ENCODE results near the gene ABHD1.
A peak's percentile ranks its signal among the peaks of the same experiment; 100 is the strongest.

ABHD1 gene

DNA sequence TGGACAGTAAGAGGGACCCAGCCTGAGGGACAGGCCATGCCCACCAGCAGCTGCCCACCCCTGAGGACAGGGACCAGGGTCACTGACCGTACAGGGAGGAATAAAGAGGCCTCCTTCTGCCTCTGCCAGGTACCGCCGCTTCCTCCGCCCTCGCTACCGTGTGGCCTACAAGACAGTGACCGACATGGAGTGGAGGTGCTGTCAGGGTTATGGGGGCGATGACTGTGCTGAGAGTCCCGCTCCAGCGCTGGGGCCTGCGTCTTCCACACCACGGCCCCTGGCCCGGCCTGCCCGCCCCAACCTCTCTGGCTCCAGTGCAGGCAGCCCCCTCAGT, 43.0 kb upstream of the ABHD1 start:
- Histone ChIP-seq H3K79me2 (ENCODE audit: low read length) (no peaks in the 10 kb centered on the region), H3K27ac (ENCODE audit: low read length) (no peak overlapping the region), H3K27me3 (ENCODE audit: low read depth, low read length) (peaks cover 10% of the 10 kb centered on the region), H3K9me3 (ENCODE audit: insufficient read depth, low read length) (no peaks in the 10 kb centered on the region), H3K4me3 (ENCODE audit: low read length) (peak overlapping the region; percentile 75; the same call in 1 of the 2 replicates), H3K4me2 (ENCODE audit: low read length) (peak overlapping the region; percentile 92), H3K36me3 (replicated peaks; ENCODE audit: low read depth, low read length) (no peaks in the 10 kb centered on the region), H4K20me1 (ENCODE audit: insufficient read depth, low read length) (no peaks in the 10 kb centered on the region), H3K4me1 (ENCODE audit: low read length) (peaks cover 17% of the 10 kb centered on the region), H3K9ac (ENCODE audit: low read length) (no peak overlapping the region), H2AFZ (ENCODE audit: low read depth, low read length) (peak overlapping the region; percentile 73; the same call in 1 of the 2 replicates)
- TF ChIP-seq EZH2phosphoT487 (IDR thresholded peaks at IDR 0.05; ENCODE audit: low read depth), result no peak
- TF ChIP-seq, protein P1, sequence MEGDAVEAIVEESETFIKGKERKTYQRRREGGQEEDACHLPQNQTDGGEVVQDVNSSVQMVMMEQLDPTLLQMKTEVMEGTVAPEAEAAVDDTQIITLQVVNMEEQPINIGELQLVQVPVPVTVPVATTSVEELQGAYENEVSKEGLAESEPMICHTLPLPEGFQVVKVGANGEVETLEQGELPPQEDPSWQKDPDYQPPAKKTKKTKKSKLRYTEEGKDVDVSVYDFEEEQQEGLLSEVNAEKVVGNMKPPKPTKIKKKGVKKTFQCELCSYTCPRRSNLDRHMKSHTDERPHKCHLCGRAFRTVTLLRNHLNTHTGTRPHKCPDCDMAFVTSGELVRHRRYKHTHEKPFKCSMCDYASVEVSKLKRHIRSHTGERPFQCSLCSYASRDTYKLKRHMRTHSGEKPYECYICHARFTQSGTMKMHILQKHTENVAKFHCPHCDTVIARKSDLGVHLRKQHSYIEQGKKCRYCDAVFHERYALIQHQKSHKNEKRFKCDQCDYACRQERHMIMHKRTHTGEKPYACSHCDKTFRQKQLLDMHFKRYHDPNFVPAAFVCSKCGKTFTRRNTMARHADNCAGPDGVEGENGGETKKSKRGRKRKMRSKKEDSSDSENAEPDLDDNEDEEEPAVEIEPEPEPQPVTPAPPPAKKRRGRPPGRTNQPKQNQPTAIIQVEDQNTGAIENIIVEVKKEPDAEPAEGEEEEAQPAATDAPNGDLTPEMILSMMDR (IDR thresholded peaks at IDR 0.05; ENCODE audit: low read depth, low read length), result no peak

DNA sequence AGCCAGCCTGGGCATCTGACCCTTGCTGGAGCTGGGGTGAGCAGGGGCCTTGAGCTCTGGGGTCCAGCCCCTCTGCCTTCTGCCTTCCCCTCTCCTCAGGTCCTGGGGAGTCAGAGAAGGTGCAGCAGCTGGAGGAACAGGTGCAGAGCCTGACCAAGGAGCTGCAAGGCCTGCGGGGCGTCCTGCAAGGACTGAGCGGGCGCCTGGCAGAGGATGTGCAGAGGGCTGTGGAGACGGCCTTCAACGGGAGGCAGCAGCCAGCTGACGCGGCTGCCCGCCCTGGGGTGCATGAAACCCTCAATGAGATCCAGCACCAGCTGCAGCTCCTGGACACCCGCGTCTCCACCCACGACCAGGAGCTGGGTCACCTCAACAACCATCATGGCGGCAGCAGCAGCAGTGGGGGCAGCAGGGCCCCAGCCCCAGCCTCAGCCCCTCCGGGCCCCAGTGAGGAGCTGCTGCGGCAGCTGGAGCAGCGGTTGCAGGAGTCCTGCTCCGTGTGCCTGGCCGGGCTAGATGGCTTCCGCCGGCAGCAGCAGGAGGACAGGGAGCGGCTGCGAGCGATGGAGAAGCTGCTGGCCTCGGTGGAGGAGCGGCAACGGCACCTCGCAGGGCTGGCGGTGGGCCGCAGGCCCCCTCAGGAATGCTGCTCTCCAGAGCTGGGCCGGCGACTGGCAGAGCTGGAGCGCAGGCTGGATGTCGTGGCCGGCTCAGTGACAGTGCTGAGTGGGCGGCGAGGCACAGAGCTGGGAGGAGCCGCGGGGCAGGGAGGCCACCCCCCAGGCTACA, 41.4 kb upstream of the ABHD1 start:
- TF ChIP-seq EZH2phosphoT487 (IDR thresholded peaks at IDR 0.05; ENCODE audit: low read depth), result no peak
- TF ChIP-seq, protein P1 (IDR thresholded peaks at IDR 0.05; ENCODE audit: low read depth, low read length), result no peak
- no peaks in the 10 kb centered on the region for H3K9me3 ChIP-seq (ENCODE audit: insufficient read depth, low read length)
- H3K4me3 ChIP-seq (ENCODE audit: low read length), result peak overlapping the region; percentile 75
- H3K79me2 ChIP-seq (ENCODE audit: low read length), result no peaks in the 10 kb centered on the region
- H3K27ac ChIP-seq (ENCODE audit: low read length), result peak overlapping the region; percentile 63
- no peaks in the 10 kb centered on the region for H3K36me3 ChIP-seq (replicated peaks; ENCODE audit: low read depth, low read length)
- H3K9ac ChIP-seq (ENCODE audit: low read length), result 0 out of 2 replicates have a peak overlapping the region, but pooled peaks have one; percentile 68
- no peak overlapping the region for H2AFZ ChIP-seq (ENCODE audit: low read depth, low read length)
- H3K27me3 ChIP-seq (ENCODE audit: low read depth, low read length), result peaks cover 3% of the 10 kb centered on the region; the same call in 1 of the 2 replicates
- H3K4me1 ChIP-seq (ENCODE audit: low read length), result peaks cover 18% of the 10 kb centered on the region
- H4K20me1 ChIP-seq (ENCODE audit: insufficient read depth, low read length), result no peaks in the 10 kb centered on the region
- H3K4me2 ChIP-seq (ENCODE audit: low read length), result peak overlapping the region; percentile 92

DNA sequence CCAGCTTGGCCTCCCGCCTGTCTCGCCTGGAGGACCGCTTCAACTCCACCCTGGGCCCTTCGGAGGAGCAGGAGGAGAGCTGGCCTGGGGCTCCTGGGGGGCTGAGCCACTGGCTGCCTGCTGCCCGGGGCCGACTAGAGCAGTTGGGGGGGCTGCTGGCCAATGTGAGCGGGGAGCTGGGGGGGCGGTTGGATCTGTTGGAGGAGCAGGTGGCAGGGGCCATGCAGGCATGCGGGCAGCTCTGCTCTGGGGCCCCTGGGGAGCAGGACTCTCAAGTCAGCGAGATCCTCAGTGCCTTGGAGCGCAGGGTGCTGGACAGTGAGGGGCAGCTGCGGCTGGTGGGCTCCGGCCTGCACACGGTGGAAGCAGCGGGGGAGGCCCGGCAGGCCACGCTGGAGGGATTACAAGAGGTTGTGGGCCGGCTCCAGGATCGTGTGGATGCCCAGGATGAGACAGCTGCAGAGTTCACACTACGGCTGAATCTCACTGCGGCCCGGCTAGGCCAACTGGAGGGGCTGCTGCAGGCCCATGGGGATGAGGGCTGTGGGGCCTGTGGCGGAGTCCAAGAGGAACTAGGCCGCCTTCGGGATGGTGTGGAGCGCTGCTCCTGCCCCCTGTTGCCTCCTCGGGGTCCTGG, 40.7 kb upstream of the ABHD1 start:
- peaks cover 21% of the 10 kb centered on the region for H3K4me1 ChIP-seq (ENCODE audit: low read length)
- H3K27ac ChIP-seq (ENCODE audit: low read length), result no peak overlapping the region
- no peak overlapping the region for H3K4me2 ChIP-seq (ENCODE audit: low read length)
- H2AFZ ChIP-seq (ENCODE audit: low read depth, low read length), result no peak overlapping the region
- no peaks in the 10 kb centered on the region for H3K36me3 ChIP-seq (replicated peaks; ENCODE audit: low read depth, low read length)
- no peak overlapping the region for H3K4me3 ChIP-seq (ENCODE audit: low read length)
- H3K9me3 ChIP-seq (ENCODE audit: insufficient read depth, low read length), result no peaks in the 10 kb centered on the region
- no peaks in the 10 kb centered on the region for H3K79me2 ChIP-seq (ENCODE audit: low read length)
- H4K20me1 ChIP-seq (ENCODE audit: insufficient read depth, low read length), result no peaks in the 10 kb centered on the region
- H3K27me3 ChIP-seq (ENCODE audit: low read depth, low read length), result no peaks in the 10 kb centered on the region
- TF ChIP-seq EZH2phosphoT487 (IDR thresholded peaks at IDR 0.05; ENCODE audit: low read depth), result no peak
- TF ChIP-seq, protein P1 (IDR thresholded peaks at IDR 0.05; ENCODE audit: low read depth, low read length), result no peak
- H3K9ac ChIP-seq (ENCODE audit: low read length), result no peak overlapping the region

Data from OCI-LY3 (cell line).